Eye (tissue), 1 donor: Measurements from ENCODE around the gene KASH5.
A peak's percentile ranks its signal among the peaks of the same experiment; 100 is the strongest.

Experiments
- DNase-seq: peaks from one replicate; pipeline ENCODE4 v3.0.0-alpha.2; 2015

KASH5 gene

GRCh38 chr19:49422407-49423070 lies 34.5 kb downstream of the KASH5 start:
- DNase-seq = peak; percentile 88

- DNase-seq = peak; percentile 68
These were observed 35.3 kb downstream of the KASH5 start, which contains the start of gene PTH2 for GRCh38 chr19:49423071-49423984. Gene PTH2 (minus strand): TSS chr19:49423441. CDS start chr19:49423339, 102 bp downstream.

- no peak for DNase-seq
These were observed 35.9 kb downstream of the KASH5 start for GRCh38 chr19:49423985-49424303.

DNA sequence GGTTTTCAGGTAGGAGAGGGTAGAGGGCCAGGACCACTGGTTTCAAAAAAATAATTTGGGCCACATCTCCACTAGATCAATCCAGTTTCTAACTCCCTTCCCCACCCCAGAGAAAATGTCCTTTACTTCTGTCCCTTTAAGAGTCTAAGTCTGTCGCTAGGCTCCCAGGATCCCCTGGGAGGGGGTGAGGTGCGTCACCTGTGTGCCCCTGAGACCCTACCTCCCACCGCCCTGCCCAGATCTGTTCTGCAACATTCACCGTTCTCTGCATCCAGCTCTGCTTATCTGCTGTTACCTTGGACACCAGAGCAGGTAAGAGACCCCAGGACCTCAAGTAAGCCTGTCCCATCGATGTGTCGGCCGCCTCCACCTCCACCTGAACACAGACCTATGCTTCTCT lies 37.1 kb downstream of the KASH5 start, which contains the start of gene GFY:
GFY (plus strand) TSS at position 211 of the 400 bp plus-strand sequence. CDS start 1,043 bp downstream, outside the sequence.
- no peak for DNase-seq

DNA sequence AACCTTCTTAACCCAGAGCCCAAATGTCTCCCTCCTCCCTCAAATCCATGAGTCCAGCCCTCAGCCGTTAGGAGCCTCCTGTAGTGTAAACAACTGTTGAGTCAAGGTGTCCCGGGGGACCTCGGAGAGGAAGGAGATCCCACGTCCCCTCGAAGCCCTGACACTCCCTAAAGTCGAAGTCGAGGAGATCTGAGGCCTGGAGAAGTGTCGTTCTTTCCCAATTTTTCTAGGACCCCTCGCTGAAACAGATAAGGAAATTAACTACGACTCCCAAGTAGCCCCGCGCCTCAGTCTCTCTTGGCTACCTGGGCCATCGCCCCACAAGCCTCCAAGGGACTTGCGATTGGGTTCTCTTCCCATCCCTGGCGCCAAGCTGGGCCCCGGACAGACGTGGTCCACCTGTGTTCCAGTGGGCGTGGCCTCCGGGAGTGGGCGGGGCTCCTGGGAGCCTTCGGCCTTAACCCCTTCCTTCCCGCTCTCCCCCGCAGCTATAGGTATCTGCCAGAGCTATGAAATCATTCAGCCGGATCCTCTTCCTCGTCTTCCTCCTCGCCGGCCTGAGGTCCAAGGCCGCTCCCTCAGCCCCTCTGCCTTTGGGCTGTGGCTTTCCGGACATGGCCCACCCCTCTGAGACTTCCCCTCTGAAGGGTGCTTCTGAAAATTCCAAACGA lies 38.0 kb downstream of the KASH5 start:
- DNase-seq = no peak

- no peak for DNase-seq
These were observed 39.3 kb downstream of the KASH5 start for GRCh38 chr19:49427339-49427738.

DNA sequence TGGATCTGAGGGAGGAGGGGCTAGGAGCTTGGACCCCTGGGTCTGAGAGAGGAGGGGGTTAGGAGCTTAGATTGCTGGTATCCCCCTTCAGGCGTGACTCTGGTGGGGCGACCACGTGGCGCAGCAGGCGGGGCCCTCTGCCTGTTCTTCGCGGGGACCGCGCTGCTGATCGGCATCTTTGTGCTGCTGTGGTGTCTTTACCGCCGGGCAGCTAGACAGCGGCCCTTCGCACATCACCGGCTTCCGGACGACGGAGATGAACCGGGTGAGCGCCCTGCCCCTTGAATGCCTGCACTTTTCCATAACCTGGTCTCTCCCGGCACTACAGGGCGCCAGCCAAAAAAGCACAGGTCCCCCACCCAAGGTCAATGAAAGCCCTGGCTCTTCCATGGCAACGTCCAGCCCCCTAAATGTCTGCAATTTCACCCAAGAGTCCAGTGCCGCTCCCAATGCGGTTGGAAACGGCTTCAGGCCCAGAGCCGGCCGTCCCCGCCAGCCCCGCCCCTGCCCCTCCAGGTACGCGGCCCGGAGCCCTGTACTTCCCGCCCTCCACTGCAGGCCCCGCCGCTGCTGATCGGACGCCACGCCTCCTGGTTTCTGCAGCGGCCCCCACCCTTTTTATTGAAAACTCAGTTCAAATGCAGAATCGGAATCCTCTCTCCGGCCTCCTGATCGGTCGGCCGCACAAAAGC lies 40.0 kb downstream of the KASH5 start:
- no peak for DNase-seq

DNA sequence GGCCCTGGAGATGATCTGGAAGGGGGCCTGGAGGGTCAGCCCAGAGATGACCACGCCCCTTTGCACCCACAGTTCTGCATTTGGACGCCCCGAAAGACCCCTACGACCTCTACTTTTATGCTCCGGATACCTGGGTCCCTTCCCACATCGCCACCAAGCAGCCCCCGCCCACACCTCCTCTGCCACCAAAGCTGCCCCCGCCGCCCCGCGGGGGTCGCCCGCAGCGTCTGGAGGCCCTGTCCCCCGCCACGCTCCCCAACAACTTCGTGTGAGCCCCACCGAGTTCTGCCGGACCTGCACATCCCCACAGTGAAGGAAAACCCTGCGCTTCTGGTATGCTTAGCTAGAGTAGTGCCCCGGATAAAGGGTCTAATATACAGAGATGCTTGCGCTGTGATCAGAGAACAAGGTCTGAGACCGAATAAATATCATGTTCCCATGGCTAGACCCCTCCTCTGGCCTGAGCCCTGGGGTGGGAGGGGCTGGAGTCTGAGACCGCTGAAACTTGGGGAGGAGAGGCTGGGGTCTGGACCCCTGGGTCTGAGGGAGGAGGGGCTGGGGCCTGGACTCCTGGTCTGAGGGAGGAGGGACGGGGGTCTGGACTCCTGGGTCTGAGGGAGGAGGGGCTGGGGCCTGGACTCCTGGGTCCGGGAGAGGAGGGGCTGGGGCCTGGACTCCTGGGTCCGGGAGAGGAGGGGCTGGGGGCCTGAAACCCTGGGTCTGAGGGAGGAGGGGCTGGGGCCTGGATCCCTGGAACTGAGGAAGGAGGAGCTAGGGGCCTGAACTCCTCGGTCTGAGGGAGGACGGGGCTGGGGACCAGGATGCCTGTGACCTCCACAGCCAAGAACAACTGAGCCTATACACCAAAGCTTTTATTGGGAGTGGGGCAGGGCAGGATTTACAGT lies 40.8 kb downstream of the KASH5 start:
- DNase-seq = no peak

GRCh38 chr19:49430172-49430677 lies 42.2 kb downstream of the KASH5 start:
- no peak for DNase-seq

GRCh38 chr19:49430678-49431329 lies 42.8 kb downstream of the KASH5 start:
- no peak for DNase-seq

- no peak for DNase-seq
These were observed 43.3 kb downstream of the KASH5 start for GRCh38 chr19:49431330-49431749.

GRCh38 chr19:49432141-49433073 lies 44.4 kb downstream of the KASH5 start:
- no peak for DNase-seq

DNA sequence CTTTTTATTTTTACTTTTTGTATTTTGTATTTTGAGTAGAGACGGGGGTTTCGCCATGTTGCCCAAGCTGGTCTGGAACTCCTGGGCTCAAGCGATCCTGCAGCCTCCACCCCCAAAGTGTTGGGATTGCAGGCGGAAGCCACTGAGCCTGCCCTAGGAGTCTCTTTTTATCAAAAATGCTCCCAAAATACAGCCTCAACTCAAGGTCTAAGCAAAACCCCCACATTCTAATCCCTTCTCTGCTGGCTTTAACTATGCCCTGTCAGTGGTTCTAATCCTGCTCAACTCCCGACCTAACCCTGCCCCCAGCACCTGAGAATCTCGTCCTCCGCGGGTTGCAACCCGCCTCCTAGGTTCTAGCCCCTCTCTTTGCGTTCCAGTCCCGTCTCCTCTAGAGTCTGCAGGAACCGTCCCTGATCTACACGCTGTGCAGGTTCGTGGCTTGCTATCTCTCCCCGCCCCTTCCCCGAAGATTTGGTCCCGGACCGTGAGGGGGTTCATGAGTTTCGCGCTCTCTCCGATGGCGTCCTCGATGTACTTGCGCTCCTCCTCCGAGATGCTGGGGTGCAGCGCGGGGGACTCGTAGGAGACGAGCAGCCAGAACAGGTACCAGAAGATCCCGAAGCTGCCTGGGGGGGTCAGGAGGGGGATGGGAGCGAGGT lies 45.3 kb downstream of the KASH5 start:
- DNase-seq = no peak

DNA sequence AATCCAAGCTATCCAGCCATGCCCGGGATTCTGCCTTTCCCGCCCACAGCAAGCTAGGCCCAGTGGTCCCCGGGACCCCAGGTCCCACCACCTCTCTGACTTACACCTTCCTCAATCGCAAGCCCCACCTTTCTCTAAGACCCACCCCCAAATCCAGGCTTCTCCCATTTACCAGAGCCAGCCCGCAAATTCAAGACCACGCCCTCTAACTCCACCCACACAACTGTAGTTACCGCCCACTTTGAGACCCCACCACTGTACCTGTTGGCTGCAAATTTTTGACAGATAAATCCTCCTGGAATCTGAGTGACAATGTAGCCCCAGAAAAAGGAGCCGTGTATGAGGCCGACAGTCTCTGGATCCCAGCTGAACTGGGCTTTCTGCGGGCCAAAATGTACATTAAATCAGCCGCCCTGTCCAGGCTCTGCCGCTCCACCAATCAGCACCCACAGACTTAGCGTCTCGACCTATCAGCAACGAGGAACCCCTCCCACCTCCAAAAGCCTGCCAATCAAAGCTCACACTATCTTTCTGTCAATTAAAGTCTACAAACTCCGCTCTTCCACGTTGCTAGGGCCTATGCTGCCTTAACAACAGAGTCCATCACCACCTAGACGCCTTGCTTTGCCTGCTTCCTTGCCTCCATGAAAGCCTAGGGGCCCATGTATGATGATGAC lies 47.0 kb downstream of the KASH5 start:
- no peak for DNase-seq

GRCh38 chr19:49435670-49436069 lies 47.6 kb downstream of the KASH5 start:
- DNase-seq = no peak

DNA sequence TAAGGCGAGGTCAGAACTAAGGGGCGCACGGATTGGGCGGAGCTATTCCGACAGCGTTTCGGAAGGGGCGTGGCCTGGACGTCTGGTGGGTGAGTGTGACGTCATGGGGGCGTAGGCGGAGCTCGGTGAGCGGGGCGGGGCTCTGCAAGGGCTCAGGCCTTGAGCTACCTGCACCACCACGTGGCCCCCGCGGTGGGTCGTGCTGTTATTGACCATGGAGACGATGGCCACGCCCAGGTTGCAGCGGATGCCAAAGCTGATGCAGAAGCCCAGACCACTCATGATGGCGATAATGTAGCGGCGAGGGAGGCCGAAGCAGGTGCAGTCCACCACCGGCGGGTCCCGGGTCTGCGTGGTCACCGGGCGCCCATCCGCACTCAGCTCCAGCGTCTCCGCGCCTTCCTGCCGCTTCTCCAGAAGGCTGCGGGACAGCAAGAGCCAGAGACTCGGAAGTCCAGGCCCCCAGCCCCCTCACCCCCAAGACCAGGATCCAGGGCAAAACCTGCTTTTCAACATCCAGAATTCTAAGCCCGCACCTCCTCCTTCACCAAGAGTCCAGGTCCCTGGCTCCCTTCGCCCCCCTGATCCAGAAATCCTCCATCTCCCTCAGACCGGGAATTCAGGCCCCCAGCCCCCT lies 48.5 kb downstream of the KASH5 start:
- peak; percentile 59 for DNase-seq

GRCh38 chr19:49437231-49437630 lies 49.2 kb downstream of the KASH5 start:
- no peak for DNase-seq

GRCh38 chr19:49438261-49438660 lies 50.2 kb downstream of the KASH5 start:
- no peak for DNase-seq
